ENCODE data around the gene EDRF1. TPM values are rescaled to one million over a fixed set of nuclear protein-coding genes. Genes with fewer than 3 reads are reported as not detected.
A peak's percentile ranks its signal among the peaks of the same experiment; 100 is the strongest.

The EDRF1 gene
- total RNA-seq, 1 donor: 25.0 TPM

- peaks cover 7% of the 10 kb centered on the region for H3K27me3 ChIP-seq (ENCODE audit: insufficient read depth, low read length)
- H2AFZ ChIP-seq (ENCODE audit: low read length): no peak overlapping the region
- DNase-seq (ENCODE audit: insufficient read length, low spot score, missing footprints): no peak
- H3K9me3 ChIP-seq (ENCODE audit: low read depth, low read length): no peaks in the 10 kb centered on the region
- H3K79me2 ChIP-seq (ENCODE audit: insufficient read depth, low read length): no peaks in the 10 kb centered on the region
- H3K27ac ChIP-seq (ENCODE audit: low read depth, low read length): peak overlapping the region; percentile 64
- H3K36me3 ChIP-seq (ENCODE audit: insufficient read depth, low read length): no peaks in the 10 kb centered on the region
- peak overlapping the region; percentile 29 for H3K4me2 ChIP-seq (ENCODE audit: insufficient read depth, low read length)
- H3K4me3 ChIP-seq (ENCODE audit: insufficient read depth, low read length): no peak overlapping the region
- no peaks in the 10 kb centered on the region for H4K20me1 ChIP-seq (ENCODE audit: insufficient read depth, low read length)
- no peak for TF ChIP-seq CTCF (IDR thresholded peaks at IDR 0.05; ENCODE audit: extremely low read depth, low read depth, low read length)
- peaks cover 42% of the 10 kb centered on the region for H3K4me1 ChIP-seq (ENCODE audit: insufficient read depth, low read length)
These were observed 28.1 kb upstream of the EDRF1 start for GRCh38 chr10:125691160-125691981.

- Histone ChIP-seq H2AFZ (ENCODE audit: low read length) (no peak overlapping the region), H3K4me3 (ENCODE audit: insufficient read depth, low read length) (no peak overlapping the region), H3K4me1 (ENCODE audit: insufficient read depth, low read length) (peaks cover 42% of the 10 kb centered on the region), H3K27me3 (ENCODE audit: insufficient read depth, low read length) (peaks cover 7% of the 10 kb centered on the region), H3K36me3 (ENCODE audit: insufficient read depth, low read length) (no peaks in the 10 kb centered on the region), H4K20me1 (ENCODE audit: insufficient read depth, low read length) (no peaks in the 10 kb centered on the region), H3K79me2 (ENCODE audit: insufficient read depth, low read length) (no peaks in the 10 kb centered on the region), H3K4me2 (ENCODE audit: insufficient read depth, low read length) (peak overlapping the region; percentile 7), H3K9me3 (ENCODE audit: low read depth, low read length) (no peaks in the 10 kb centered on the region), H3K27ac (ENCODE audit: low read depth, low read length) (peak overlapping the region; percentile 64)
- TF ChIP-seq CTCF (IDR thresholded peaks at IDR 0.05; ENCODE audit: extremely low read depth, low read depth, low read length): no peak
- no peak for DNase-seq (ENCODE audit: insufficient read length, low spot score, missing footprints)
These were observed 27.3 kb upstream of the EDRF1 start for GRCh38 chr10:125692196-125692595.

- no peaks in the 10 kb centered on the region for H4K20me1 ChIP-seq (ENCODE audit: insufficient read depth, low read length)
These were observed 26.6 kb upstream of the EDRF1 start for GRCh38 chr10:125692601-125693523.

More at GRCh38 chr10:125692601-125693523, 26.6 kb upstream of the EDRF1 start:
- Histone ChIP-seq H3K4me2 (ENCODE audit: insufficient read depth, low read length) (peak overlapping the region; percentile 7), H3K36me3 (ENCODE audit: insufficient read depth, low read length) (no peaks in the 10 kb centered on the region), H3K79me2 (ENCODE audit: insufficient read depth, low read length) (no peaks in the 10 kb centered on the region), H3K4me1 (ENCODE audit: insufficient read depth, low read length) (peaks cover 42% of the 10 kb centered on the region), H3K4me3 (ENCODE audit: insufficient read depth, low read length) (no peak overlapping the region), H2AFZ (ENCODE audit: low read length) (peak overlapping the region; percentile 34), H3K27ac (ENCODE audit: low read depth, low read length) (peak overlapping the region; percentile 64), H3K27me3 (ENCODE audit: insufficient read depth, low read length) (peaks cover 7% of the 10 kb centered on the region), H3K9me3 (ENCODE audit: low read depth, low read length) (no peaks in the 10 kb centered on the region)
- no peak for TF ChIP-seq CTCF (IDR thresholded peaks at IDR 0.05; ENCODE audit: extremely low read depth, low read depth, low read length)
- peak; percentile 65 for DNase-seq (ENCODE audit: insufficient read length, low spot score, missing footprints)
